K562 (cell line): ENCODE measurements around the gene LNPEP.

Source experiments
- DACH1 ChIP-seq: fragments of 450-650 bp; IDR thresholded peaks from 2 replicates; pipeline ENCODE4 v1.6.1; 2018; ENCODE audit not compliant: partially characterized antibody
- MXI1 ChIP-seq: IDR thresholded peaks from 2 replicates; pipeline ENCODE4 v1.6.1; 2011; ENCODE audit warnings: low read depth, mild to moderate bottlenecking, improper control_type of control experiment, low read length
- ZNF224 ChIP-seq: sonication (generic); formaldehyde crosslinking; IDR thresholded peaks from 2 replicates; pipeline ENCODE4 v1.8.0; 2022; ENCODE audit warnings: mild to moderate bottlenecking, missing genetic modification reagents
- TF ChIP-seq, protein P1 (sequence below): sonication (generic); formaldehyde crosslinking; IDR thresholded peaks from 2 replicates; pipeline ENCODE4 v1.8.1; 2023; ENCODE audit warnings: mild to moderate bottlenecking, missing genetic modification reagents, moderate library complexity
- TF ChIP-seq, protein P2 (sequence below), 3 experiments: IDR thresholded peaks in 2 of 3; conservative IDR thresholded peaks in 1 of 3; 2 replicates each; pipeline ENCODE4 v1.5.1; 2011 to 2012; ENCODE audit warnings: low read length in 3 of 3, mild to moderate bottlenecking in 3 of 3, control low read depth in 2 of 3, improper control_type of control experiment in 1 of 3, inconsistent platforms in 1 of 3, low read depth in 1 of 3, mixed read lengths in 1 of 3, moderate library complexity in 1 of 3; ENCODE audit not compliant: insufficient read depth in 2 of 3

DNA sequence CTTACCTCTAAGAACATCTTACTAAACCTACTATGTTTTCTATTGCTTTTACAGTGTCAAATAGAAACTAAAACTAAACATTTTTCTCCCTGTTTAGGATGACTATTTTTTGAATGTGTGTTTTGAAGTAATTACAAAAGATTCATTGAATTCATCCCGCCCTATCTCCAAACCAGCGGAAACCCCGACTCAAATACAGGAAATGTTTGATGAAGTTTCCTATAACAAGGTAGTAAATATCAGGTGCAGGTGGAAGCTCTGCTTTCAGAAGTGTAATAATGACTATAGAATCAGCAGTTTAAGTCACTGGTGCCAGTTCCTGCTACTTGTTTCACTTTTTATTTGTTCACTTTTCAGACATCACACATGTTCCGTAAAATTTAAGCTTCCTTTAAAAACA, 39.6 kb upstream of the LNPEP start:
- TF ChIP-seq, protein P1, sequence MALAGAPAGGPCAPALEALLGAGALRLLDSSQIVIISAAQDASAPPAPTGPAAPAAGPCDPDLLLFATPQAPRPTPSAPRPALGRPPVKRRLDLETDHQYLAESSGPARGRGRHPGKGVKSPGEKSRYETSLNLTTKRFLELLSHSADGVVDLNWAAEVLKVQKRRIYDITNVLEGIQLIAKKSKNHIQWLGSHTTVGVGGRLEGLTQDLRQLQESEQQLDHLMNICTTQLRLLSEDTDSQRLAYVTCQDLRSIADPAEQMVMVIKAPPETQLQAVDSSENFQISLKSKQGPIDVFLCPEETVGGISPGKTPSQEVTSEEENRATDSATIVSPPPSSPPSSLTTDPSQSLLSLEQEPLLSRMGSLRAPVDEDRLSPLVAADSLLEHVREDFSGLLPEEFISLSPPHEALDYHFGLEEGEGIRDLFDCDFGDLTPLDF (CRISPR knock-in tag) = no peak
- TF ChIP-seq MXI1 = no peak
- no peak for TF ChIP-seq DACH1
- TF ChIP-seq, protein P2, sequence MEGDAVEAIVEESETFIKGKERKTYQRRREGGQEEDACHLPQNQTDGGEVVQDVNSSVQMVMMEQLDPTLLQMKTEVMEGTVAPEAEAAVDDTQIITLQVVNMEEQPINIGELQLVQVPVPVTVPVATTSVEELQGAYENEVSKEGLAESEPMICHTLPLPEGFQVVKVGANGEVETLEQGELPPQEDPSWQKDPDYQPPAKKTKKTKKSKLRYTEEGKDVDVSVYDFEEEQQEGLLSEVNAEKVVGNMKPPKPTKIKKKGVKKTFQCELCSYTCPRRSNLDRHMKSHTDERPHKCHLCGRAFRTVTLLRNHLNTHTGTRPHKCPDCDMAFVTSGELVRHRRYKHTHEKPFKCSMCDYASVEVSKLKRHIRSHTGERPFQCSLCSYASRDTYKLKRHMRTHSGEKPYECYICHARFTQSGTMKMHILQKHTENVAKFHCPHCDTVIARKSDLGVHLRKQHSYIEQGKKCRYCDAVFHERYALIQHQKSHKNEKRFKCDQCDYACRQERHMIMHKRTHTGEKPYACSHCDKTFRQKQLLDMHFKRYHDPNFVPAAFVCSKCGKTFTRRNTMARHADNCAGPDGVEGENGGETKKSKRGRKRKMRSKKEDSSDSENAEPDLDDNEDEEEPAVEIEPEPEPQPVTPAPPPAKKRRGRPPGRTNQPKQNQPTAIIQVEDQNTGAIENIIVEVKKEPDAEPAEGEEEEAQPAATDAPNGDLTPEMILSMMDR (IDR thresholded peaks at IDR 0.05 in 2 of 3, conservative IDR thresholded peaks at IDR 0.05 in 1 of 3; ENCODE audit: insufficient read depth in 2 of 3, low read depth in 1 of 3, low read length in 3 of 3) = no peak
- TF ChIP-seq ZNF224 = no peak
